Thyroid gland (tissue), 4 donors: ENCODE measurements around the gene PLXNA1.

ENCODE experiments used
- CTCF ChIP-seq, 6 experiments: fragments of 200-600 bp in 3 of 6; fragments of 450-650 bp in 3 of 6; sonication (generic) in 3 of 6; IDR thresholded peaks; one replicate each; pipeline ENCODE4 v1.5.1; 2016 to 2019; ENCODE audit warnings: antibody characterized with exemption in 6 of 6, mild to moderate bottlenecking in 2 of 6, inconsistent platforms in 1 of 6, moderate library complexity in 1 of 6
- POLR2A ChIP-seq, 2 donors: fragments of 450-650 bp; IDR thresholded peaks; one replicate each; pipeline ENCODE4 v1.6.1; 2017; ENCODE audit warnings: antibody characterized with exemption in 2 of 2, mild to moderate bottlenecking in 2 of 2, moderate library complexity in 1 of 2

GRCh38 chr3:126990890-126991289, 8.0 kb downstream of the PLXNA1 start:
- no peak for TF ChIP-seq POLR2A (IDR thresholded peaks at IDR 0.05)
- TF ChIP-seq CTCF (IDR thresholded peaks at IDR 0.05), result no peak
